Stimulated activated naive CD4-positive, alpha-beta T cell treated with Interleukin-2 at 50 U/mL for 16 hours (primary cell): ENCODE data around the gene ANO4.

ENCODE experiments used
- DNase-seq: peaks from one replicate; lab custom pipeline; 2025; lab: John Stamatoyannopoulos, UW

ANO4 gene

GRCh38 chr12:100794441-100795173 lies at the start of gene ANO4:
Gene ANO4 (plus strand): TSS chr12:100794776. CDS start chr12:100901786, 107,010 bp downstream.
- no peak for DNase-seq

GRCh38 chr12:100745378-100746071 lies 49.1 kb upstream of the ANO4 start:
- no peak for DNase-seq

- no peak for DNase-seq
Measured at GRCh38 chr12:100752841-100753240, 41.7 kb upstream of the ANO4 start.

GRCh38 chr12:100753837-100754236 lies 40.7 kb upstream of the ANO4 start:
- no peak for DNase-seq

GRCh38 chr12:100755186-100755585 lies 39.4 kb upstream of the ANO4 start:
- no peak for DNase-seq

- no peak for DNase-seq
Measured at GRCh38 chr12:100758083-100758482, 36.5 kb upstream of the ANO4 start.

GRCh38 chr12:100767371-100767770 lies 27.2 kb upstream of the ANO4 start:
- DNase-seq = no peak

GRCh38 chr12:100767950-100768349 lies 26.6 kb upstream of the ANO4 start:
- no peak for DNase-seq

GRCh38 chr12:100778967-100779590 lies 15.5 kb upstream of the ANO4 start:
- no peak for DNase-seq

GRCh38 chr12:100789146-100789545 lies 5.4 kb upstream of the ANO4 start:
- DNase-seq = no peak

- no peak for DNase-seq
Measured at GRCh38 chr12:100789975-100790374, 4.6 kb upstream of the ANO4 start.

GRCh38 chr12:100790552-100790951 lies 4.0 kb upstream of the ANO4 start:
- DNase-seq = no peak

GRCh38 chr12:100793182-100793581 lies 1.4 kb upstream of the ANO4 start:
- DNase-seq = no peak

GRCh38 chr12:100795174-100795799 lies 711 bp downstream of the ANO4 start:
- no peak for DNase-seq

- DNase-seq = no peak
Measured at GRCh38 chr12:100795800-100796179, 1.2 kb downstream of the ANO4 start.

GRCh38 chr12:100796621-100797020 lies 2.0 kb downstream of the ANO4 start:
- no peak for DNase-seq

- DNase-seq = no peak
Measured at GRCh38 chr12:100797246-100797645, 2.7 kb downstream of the ANO4 start.

- DNase-seq = no peak
Measured at GRCh38 chr12:100797786-100798185, 3.2 kb downstream of the ANO4 start.

GRCh38 chr12:100798286-100799160 lies 3.9 kb downstream of the ANO4 start:
- DNase-seq = no peak

GRCh38 chr12:100799770-100800169 lies 5.2 kb downstream of the ANO4 start:
- no peak for DNase-seq

GRCh38 chr12:100800723-100801122 lies 6.1 kb downstream of the ANO4 start:
- no peak for DNase-seq

- no peak for DNase-seq
Measured at GRCh38 chr12:100801320-100801719, 6.7 kb downstream of the ANO4 start.
